Transverse colon (tissue), 4 donors: Measurements from ENCODE around the gene DTX3.

ENCODE experiments used
- CTCF ChIP-seq, 5 experiments: fragments of 200-600 bp in 3 of 5; fragments of 450-650 bp in 2 of 5; sonication (generic) in 3 of 5; IDR thresholded peaks; 1 replicate in 2 of 5; 2 replicates in 3 of 5; pipeline ENCODE4 v1.5.1; 2016 to 2017; ENCODE audit warnings: antibody characterized with exemption in 5 of 5, inconsistent platforms in 3 of 5, mild to moderate bottlenecking in 2 of 5, moderate library complexity in 1 of 5
- POLR2A ChIP-seq: fragments of 450-650 bp; IDR thresholded peaks from one replicate; pipeline ENCODE4 v1.6.1; 2016; ENCODE audit warnings: antibody characterized with exemption, mild to moderate bottlenecking, moderate library complexity
- POLR2AphosphoS5 ChIP-seq, 3 donors: sonication (generic); formaldehyde crosslinking; IDR thresholded peaks; one replicate each; pipeline ENCODE4 v1.6.1; 2016; ENCODE audit warnings: antibody characterized with exemption in 3 of 3

GRCh38 chr12:57613427-57614109, 8.9 kb downstream of the DTX3 start:
- TF ChIP-seq CTCF (IDR thresholded peaks at IDR 0.05), result no peak
- no peak for TF ChIP-seq POLR2A
- TF ChIP-seq POLR2AphosphoS5 (IDR thresholded peaks at IDR 0.05), result no peak
